HepG2 (cell line): Measurements from ENCODE around the gene AARS2.

Experiments used
- CTCF ChIP-seq: sonication (generic); formaldehyde crosslinking; IDR thresholded peaks from 2 replicates; pipeline ENCODE4 v1.5.0; 2020; ENCODE audit warnings: mild to moderate bottlenecking, missing genetic modification reagents, moderate library complexity
- EP300 ChIP-seq, 3 experiments: sonication (generic) in 1 of 3; formaldehyde crosslinking in 1 of 3; IDR thresholded peaks; 2 replicates each; pipeline versions ENCODE4 v1.5.1 to v1.6.1; 2011 to 2020; ENCODE audit warnings: low read depth in 2 of 3, low read length in 2 of 3, borderline replicate concordance in 1 of 3, improper control_type of control experiment in 1 of 3, mild to moderate bottlenecking in 1 of 3, missing genetic modification reagents in 1 of 3, moderate library complexity in 1 of 3
- EZH2 ChIP-seq: conservative IDR thresholded peaks from 2 replicates; pipeline ENCODE4 v1.6.1; 2012; ENCODE audit warnings: mild to moderate bottlenecking, low read depth, low read length, moderate library complexity
- JDP2 ChIP-seq: sonication (generic); formaldehyde crosslinking; IDR thresholded peaks from 2 replicates; pipeline ENCODE4 v1.8.1; 2022; ENCODE audit warnings: missing genetic modification reagents, borderline replicate concordance
- MLX ChIP-seq: IDR thresholded peaks from 2 replicates; pipeline ENCODE4 v1.6.1; 2016
- NFE2L2 ChIP-seq: fragments of 150-350 bp; IDR thresholded peaks from 2 replicates; pipeline ENCODE4 v1.6.1; 2014; ENCODE audit warnings: low read length
- RNF2 ChIP-seq: fragments of 450-650 bp; conservative IDR thresholded peaks from 2 replicates; pipeline ENCODE4 v1.6.1; 2016; ENCODE audit warnings: low read depth
- ZHX1 ChIP-seq: sonication (generic); formaldehyde crosslinking; IDR thresholded peaks from 2 replicates; pipeline ENCODE4 v1.8.1; 2022; ENCODE audit warnings: low read depth, mild to moderate bottlenecking, missing genetic modification reagents
- ZNF225 ChIP-seq: sonication (generic); formaldehyde crosslinking; IDR thresholded peaks from 2 replicates; pipeline ENCODE4 v1.4.0; 2020; ENCODE audit warnings: mild to moderate bottlenecking, missing genetic modification reagents
- ZNF253 ChIP-seq: sonication (generic); formaldehyde crosslinking; IDR thresholded peaks from 2 replicates; pipeline ENCODE4 v1.8.0; 2022; ENCODE audit warnings: mild to moderate bottlenecking, missing genetic modification reagents, borderline replicate concordance

- TF ChIP-seq JDP2 (CRISPR knock-in tag) (no peak), EZH2 (no peak), CTCF (CRISPR knock-in tag) (no peak), MLX (CRISPR knock-in tag) (no peak), ZNF253 (CRISPR knock-in tag) (no peak), RNF2 (no peak), NFE2L2 (no peak), ZNF225 (CRISPR knock-in tag) (no peak), EP300 (IDR thresholded peaks at IDR 0.05; ENCODE audit: low read depth in 2 of 2, low read length in 2 of 2) (no peak), EP300 (CRISPR knock-in tag; IDR thresholded peaks at IDR 0.05; ENCODE audit: borderline replicate concordance) (no peak), ZHX1 (CRISPR knock-in tag) (no peak)
Observed at GRCh38 chr6:44257753-44258324, 55.3 kb downstream of the AARS2 start.
